Activated CD8-positive, alpha-beta memory T cell treated with anti-CD3 and anti-CD28 coated beads, Interleukin-2, amount 50 U/mL, for 1 hour (primary cell): Measurements from ENCODE around the gene NR1H3.
"Not testable (repeated sequence)": the region's sequence is repeated elsewhere in the genome, so short reads cannot be mapped to it uniquely, and the experiment has no call there.

ENCODE experiments used
- DNase-seq: peaks from one replicate; pipeline ENCODE4 v3.0.0-alpha.2; 2020; ENCODE audit errors: extremely low read depth

Gene NR1H3

GRCh38 chr11:47305734-47306483, 48.1 kb downstream of the NR1H3 start:
- no peak for DNase-seq

- no peak for DNase-seq
Observed at GRCh38 chr11:47306484-47306844, 48.7 kb downstream of the NR1H3 start.

GRCh38 chr11:47308050-47308823, 50.4 kb downstream of the NR1H3 start:
- DNase-seq, result no peak

GRCh38 chr11:47314992-47315391, 57.2 kb downstream of the NR1H3 start:
- DNase-seq, result no peak

- DNase-seq, result not testable (repeated sequence)
Observed at GRCh38 chr11:47316501-47316900, 58.7 kb downstream of the NR1H3 start.

GRCh38 chr11:47317064-47317828, 59.5 kb downstream of the NR1H3 start:
- no peak for DNase-seq

GRCh38 chr11:47318166-47318565, 60.4 kb downstream of the NR1H3 start:
- DNase-seq, result no peak
